CD1c-positive myeloid dendritic cell (primary cell): ENCODE measurements around the gene MYO1D.
A peak's percentile ranks its signal among the peaks of the same experiment; 100 is the strongest.

Source experiments
- DNase-seq: peaks from one replicate; pipeline ENCODE4 v3.0.0-alpha.2; 2016; ENCODE audit errors: extremely low spot score

MYO1D gene

DNA sequence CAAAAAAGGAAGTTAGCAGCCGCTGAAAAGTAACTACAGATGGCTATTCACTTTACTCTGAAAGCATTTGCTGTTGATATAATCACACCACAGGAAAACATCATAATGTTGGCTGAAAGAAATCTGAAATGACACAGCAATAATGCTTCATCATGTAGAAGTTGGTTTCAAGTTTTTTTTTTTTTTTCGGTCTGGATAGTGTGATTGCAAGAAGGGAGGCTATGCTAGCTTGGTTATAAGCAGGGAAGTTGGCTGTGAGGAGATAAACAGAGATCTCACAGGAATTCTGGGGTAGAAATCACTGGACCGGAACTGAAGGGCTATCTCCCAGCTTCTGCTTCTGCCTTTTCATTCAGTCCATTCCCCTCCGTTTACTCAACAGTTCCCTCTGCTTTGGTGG, 57.9 kb downstream of the MYO1D start:
- DNase-seq, result no peak

DNA sequence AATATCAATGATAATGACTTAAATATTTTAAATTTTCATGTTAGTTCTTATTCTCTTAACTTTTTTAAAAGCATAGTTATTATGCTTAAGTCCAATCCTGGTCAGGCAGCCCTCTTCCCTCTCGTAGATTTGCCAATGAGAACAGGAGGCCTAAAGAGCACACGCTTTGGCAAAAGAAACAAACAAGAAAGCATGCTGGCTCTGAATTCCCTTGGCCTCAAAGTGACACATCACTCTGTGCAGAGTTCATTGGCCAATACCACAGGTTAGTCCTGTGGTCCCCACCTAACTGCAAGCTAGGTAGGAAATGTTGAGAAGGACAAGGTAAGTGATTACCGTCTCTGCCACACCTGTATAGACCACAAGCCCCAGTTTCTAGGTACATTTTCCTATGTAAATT, 61.5 kb downstream of the MYO1D start:
- DNase-seq, result no peak

DNA sequence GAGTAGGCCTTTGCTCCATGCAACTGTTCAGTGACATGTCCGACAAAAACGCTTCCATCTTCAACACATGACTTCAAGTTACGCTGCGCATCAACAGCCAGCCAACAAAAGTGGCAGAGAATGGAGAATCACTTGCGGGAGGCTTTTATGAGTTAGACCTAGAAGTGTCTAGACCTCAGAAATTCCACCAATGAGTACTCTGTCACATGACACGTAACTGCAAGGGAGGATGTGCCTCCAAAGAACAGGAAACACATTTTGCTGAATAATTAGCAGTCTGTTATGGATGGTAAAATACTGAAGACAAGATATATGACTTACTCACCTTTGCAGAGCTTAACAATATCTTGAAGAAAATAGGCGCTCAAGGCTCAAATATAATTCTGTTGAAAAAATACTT, 62.1 kb downstream of the MYO1D start:
- no peak for DNase-seq

DNA sequence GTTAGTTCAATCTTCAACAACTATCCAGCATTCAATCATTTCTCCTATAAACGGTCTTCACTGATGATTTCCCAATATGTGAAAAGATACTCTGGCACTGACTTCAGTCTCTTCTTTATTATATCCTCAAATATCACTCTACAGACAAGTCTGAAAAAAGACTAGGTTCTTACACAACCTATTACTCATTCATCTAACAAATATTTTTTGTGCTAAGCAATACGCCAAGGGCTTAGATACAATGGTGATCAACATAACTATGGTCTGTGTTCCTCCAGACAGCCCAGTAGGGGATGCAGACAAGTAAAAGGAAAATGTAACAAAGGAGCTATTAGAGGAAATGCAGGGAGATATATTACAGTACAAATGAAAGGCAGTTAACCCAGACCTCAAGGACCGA, 63.9 kb downstream of the MYO1D start:
- DNase-seq, result no peak

DNA sequence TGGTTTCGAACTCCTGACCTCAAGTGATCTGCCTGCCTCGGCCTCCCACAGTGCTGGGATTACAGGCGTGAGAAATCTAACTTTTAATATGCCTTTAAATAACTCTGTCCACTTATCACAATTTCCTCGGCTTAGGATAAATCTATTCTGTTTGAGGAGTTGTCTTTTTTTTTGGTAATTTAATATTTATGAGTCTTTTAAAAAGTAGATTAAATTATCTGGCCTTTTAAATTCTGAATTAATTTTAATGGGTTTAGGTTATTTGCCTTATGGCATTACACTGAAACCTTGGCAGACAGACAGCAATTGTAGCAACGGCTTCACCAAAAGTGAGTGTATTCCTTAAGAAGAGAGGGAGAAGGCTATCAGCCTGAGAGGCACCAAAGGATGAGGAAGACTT, 66.2 kb downstream of the MYO1D start:
- DNase-seq, result no peak

DNA sequence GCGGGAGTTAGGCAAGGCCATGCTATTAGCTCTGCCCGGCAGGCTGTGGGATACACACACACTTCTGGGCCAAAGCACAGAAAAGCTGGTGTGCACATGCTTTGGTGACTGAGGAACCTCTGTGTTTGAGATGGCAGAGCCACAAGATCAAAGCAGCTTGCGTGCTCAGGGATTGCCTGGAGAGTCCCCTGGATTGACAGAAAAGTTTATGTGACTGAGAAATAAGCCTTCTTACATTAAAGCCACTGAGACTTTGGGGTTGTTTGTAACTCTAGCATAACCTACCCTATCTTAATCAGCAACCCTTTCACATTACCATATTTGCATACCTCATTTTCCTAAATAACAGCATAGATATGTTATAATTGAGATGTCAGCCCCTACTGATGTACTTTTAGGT, 69.3 kb downstream of the MYO1D start:
- DNase-seq, result no peak

DNA sequence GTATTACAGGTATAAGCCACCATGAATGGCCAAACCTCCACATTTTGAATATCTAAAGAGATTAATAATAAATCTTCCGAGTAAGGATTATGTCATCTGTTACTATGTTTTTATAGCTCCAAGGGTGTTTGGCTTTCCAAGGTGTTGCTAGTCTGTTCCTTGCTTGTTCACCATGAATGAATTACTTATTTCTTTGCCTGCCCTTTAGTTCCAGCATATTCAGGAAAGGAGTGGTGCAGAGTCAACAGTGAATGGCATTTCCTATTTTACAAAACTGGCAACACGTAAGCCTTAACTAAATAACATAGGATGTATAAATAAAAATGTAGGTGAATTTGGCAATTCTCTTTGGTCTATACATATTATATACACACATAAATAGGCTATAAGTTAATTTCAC, 70.3 kb downstream of the MYO1D start:
- DNase-seq, result no peak

DNA sequence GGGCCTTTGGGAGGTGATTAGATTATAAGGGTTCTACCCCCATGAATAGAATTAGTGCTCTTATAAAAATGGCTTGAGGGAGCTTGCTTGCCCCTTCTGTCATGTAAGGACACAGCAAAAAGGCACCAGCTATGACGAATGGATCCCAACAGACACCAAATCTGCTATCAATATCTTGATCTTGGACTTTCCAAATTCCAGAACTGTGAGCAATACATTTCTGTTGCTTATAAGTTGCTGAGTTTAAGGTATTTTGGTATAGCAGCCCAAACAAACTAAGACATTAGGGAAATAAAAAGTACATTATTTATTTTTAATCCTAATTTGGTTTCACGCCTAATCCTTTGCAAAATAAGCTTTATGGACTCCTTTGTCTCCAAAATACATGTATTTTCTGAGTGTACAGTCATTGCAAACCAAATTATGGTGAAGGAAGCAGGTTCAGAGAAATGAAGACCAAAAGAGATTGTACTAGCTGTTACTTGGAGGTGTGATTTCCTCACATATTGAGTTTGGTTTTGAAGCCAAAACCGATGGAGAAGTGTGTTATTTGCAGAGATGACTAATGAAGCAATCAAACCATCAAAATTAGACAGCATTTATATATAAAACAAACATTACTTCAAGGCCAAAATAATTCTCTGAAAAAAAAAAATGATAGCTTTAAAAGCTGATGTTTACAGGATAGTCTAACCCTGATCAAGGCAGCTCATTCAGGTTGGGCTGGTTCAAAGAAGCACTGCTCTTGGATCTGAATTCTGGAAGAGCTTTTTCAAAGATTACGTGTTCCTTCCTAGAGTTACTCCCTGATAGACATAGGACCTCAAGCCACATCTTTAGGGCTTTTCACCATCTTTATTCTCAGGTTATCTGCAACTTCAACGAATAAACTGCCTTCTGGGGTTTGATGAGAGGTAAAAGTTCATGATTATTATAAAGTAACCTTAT, 71.6 kb downstream of the MYO1D start:
- no peak for DNase-seq

DNA sequence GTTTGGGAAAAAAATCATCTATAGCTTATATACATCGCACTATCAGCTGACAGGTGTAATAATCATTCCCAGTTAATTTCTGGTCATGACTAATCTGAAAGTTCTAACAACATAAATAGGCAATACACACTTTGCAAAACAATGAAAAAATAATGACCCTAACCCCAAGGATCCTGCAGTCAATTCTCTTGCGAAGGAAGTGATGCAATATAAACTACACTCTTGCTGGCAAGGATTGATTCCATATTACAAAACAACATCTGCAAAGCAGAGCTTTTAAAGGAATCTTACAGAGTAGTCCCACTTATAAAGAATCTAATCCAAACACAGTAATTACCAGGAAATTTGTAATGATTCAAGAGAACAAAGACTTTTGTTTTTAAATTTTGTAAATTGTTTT, 73.4 kb downstream of the MYO1D start:
- no peak for DNase-seq

DNA sequence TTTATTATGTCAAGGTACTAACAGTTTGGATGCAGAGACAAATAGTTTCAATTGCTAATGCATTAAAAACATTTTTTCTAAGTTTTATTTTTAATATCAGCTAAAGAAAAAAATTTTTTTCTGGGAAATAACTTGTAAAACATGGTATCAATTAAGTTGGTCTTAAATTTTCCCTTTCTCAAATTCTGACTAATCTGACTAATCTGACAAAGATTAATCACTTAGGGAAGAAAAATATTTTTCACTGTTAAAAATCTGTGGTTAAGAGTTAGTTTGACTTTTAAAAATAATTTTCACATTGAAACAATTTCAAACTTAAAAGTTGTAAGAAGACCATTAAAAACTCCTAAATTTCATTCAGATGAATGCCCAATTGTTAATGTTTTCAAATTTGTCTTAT, 74.6 kb downstream of the MYO1D start:
- no peak for DNase-seq

DNA sequence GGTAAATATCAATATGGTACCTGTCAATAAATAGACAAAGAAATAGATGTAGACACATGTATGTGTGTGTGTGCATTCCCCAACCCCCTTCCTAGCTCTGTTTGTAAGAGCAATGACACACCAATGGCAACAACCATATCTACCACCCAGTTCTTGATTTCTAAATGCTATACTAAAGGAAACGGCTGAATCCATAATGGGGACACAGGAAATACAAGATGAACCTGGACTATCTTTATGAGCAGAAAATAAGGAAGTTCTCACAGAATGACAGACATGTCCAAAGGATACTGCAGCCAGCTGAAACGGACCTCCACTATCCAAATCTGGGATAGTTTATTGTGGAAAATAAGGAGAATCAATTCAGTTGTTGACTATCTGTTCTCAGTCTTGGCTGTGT, 75.3 kb downstream of the MYO1D start:
- no peak for DNase-seq

DNA sequence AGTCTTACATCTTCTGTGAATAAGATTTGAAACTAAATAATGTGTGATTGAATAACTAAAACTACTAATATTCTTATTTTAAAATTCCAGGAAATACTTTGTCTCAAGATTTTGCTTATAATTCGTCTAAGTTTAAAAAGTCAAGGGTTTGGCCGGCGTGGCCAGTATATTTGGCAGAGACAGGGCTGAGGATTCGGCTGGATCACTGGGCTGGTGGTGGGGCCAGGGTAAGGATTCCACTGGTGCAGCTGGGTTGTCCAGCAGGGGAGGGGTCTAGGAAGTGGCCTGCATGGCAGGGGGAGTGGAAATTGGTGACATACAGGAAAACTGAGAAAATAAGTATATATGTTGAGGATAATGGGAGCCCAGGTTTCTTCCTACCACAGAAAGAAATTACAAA, 75.7 kb downstream of the MYO1D start:
- no peak for DNase-seq

DNA sequence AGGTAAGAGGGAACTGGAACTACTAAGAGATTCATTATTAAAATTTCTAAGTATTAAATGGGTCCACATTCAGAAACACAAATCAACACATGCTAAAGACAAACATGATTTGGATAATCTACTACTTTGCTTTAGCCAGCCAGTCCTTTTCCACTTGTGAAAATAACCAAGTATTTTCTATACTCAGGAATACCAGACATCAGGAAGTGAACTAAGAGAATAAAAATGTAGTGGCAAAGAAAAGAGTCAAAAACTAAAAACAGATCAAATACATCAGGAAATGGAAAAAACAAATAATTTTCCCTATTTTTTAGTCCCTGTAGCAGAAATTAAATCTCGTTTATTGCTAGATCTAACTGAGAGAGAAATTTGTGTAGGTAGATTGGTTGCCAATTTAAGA, 78.0 kb downstream of the MYO1D start:
- no peak for DNase-seq

DNA sequence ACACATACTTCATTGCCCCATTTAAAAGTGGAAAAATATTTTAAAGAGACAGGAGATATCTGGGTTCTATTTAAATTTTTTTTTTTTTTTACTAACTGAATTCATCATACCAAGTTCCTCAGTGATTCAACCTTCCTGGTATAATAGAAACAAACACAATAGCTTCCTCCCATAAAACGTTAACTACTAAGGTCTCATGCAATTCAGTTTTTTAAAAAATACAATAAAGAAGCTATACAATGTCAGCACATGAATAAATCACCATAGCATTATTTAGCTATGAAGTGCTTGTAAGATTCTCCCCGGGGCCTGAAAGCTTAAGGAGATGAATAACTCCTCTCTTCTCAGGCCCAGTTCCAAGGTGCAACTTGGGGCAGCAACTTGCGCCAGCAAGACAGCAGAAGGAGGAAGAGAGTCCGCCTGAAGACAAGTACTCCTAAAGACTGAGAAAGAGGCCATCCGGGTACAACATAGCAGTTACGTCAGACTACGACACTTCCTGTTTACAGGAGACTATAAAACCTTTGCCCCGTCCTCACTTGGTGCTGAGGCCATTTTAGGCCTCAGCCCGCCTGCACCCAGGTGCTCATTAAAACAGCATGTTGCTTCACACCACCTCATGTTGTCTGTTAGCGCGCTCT, 81.5 kb downstream of the MYO1D start:
- no peak for DNase-seq

DNA sequence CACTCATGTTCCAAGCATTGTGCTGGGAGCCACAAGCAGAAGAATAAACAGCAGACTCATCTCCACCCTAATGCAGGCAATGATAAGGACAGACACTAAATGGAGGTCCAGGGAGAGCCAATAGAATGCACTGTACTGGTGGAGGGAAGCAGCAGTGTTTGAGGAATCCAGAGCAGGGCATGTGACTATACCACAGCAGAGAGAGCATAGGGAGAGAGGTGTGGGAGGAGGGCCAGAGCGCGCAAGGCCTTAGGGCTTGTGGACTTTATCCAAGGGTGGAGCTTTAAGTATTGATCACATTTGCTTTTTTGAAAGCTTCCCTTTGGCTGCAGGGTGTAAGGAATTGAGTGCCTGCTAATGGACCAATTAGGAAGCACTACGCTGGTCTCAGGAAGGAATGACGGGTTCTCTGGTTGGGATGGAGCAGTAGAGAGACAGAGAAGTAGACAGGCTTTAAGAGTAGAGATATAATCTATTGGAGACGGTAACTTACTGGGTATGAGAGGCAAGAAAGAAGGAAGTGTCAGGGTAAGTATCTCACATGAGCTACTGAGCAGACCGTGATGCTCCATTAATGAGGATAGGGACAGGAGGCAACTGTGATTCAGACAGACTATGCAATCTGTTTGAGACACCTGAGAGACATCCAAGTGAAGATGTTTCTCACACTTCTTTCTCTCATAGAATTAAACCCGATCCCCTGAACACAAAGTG, 82.2 kb downstream of the MYO1D start:
- DNase-seq, result no peak

DNA sequence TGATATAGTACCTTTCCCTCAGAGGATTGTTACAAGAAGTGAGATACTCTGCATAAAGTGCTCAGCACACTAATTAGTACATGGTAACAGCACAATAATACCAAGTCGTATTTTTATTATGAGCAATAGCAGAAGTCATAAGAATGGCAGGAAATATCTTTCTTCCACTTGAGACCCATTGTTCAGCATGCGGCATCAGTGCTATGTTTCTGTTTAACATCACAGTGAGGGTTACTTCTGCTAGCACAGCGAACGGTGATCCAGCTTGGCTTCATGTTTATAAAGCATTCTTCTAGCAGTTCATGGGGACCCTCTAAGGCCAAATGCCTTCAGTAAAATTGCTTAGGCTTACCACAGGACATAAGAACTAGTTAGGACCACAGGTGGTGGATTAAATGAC, 83.1 kb downstream of the MYO1D start:
- DNase-seq, result no peak

DNA sequence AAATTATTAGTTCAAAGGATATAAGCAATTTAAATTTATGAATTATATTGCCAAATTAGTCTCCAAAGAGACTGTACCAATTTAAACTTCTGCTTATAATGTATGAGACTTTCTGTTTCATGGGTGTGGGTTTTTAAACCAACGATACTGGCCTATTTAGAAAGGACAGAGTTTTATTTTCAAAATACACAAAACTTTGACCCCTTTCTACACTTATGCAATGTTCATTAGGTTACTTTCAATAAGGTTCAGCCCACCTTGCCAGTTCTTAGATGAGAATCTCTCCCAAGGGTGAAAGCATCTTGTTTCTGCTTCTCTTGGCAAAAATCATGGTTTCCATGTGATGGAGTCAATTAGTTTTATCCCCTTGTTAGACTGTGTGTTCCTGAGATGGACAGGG, 84.7 kb downstream of the MYO1D start:
- DNase-seq, result no peak

DNA sequence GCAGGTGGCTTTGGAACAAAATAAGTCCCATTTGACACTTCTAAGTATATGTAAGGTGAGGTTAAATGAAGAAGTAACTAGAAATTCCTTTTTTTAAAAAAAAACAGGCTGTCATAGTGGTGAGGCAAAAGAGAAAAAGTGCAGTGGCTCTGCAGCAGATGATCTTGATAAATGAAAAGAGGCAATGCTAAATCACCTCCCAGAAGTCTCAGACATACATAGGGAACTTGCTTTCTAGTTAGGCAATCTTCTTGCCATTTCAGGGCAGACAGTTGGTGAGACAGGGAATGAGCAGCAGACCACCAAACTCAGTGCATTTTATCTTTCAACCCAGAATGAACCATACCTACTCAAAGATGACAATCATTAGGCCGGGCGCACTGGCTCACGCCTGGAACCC, 90.8 kb downstream of the MYO1D start:
- no peak for DNase-seq

DNA sequence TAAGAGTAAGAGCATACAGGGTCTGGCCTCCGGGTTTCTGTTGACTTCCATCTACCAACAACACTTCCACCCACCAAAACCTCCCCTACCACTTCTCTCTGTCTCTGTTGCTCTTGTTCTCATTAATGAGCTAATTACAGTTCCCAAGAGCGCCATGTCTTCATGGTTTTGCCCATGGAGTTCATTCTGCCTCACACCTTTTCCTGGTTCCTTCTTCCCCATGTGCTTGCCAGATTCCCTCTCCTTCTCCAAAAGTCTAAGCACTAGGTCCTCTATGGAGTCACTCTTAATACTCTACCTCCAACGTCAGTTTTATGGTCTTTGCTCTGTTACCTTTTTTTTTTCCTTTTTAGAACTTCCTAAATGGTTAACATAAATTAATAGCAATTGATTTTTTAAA, 92.8 kb downstream of the MYO1D start:
- no peak for DNase-seq

DNA sequence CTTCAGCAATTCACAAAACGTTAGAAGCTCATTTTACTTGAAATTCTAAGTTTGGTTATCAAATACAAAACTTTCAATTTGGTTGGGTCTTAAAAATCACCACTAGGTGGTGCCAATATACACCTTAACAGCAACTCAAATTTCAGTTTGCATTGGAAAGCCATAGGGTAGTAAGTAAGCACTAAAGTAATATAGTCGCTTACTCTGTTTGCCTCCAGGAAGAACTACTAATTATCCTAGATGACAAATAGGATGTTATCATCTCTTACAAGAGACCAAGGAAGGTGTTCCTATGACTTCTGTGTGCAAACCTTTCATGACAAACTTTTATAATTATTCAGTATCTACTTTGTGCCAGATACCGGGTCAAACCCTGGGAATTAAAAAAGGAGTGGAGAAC, 93.3 kb downstream of the MYO1D start:
- peak; percentile 71 for DNase-seq

DNA sequence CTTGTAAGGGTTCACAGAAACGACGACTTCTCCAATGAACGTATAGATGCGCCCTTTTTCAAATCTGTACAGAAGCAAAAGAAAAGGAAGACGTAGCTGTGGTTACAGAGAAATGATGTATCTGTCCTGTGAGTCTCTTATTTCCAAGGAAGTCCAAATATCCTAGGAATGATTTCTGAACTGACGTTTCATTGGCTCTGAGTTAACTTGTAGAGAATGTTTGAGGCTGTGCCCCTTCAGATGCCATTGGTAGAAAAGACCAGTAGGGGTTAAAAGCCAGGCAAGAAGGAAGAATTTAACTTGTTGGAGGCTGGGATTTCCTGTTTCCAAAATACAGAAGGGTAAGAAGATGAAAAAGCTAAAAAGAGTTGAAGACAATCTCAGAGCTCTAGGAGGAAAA, 96.2 kb downstream of the MYO1D start:
- no peak for DNase-seq

DNA sequence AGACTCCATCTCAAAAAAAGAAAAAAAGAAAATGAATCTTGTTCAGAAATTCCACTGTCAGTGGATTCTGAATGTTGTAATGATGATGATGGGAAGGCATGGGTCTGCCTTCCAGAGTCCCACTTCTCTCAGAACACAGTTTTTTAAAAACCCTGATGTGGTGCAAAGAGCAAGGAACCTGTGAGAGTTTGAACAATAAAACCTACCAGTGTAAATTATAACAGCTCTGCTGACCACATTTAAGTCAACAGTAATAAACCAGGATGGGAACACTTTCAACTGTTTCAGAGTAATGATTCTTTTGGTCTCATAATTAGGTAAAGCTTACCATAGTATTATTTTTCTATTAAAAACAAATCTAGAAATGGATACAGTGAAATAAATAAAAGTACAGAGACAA, 99.0 kb downstream of the MYO1D start:
- no peak for DNase-seq

DNA sequence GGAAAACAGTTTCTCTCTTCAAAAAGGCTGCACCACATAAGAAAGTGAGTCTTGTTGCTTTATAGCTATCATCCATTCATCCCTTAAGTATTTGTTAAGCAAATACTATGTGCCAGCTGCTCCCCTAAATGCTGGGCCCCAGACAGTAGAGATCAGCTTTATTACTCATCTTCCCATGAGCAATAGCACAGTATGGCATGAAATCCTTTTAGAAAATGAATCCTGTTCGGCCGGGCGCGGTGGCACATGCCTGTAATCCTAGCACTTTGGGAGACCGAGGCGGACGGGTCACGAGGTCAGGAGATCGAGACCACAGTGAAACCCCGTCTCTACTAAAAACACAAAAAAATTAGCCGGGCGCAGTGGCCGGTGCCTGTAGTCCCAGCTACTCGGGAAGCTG, 99.5 kb downstream of the MYO1D start:
- DNase-seq, result no peak
